SH-SY5Y (cell line): ENCODE measurements around the gene FAM89B.

Source experiments
- GATA2 ChIP-seq: IDR thresholded peaks from 2 replicates; pipeline ENCODE4 v1.6.1; 2011; ENCODE audit warnings: mild to moderate bottlenecking, low read depth, low read length
- GATA3 ChIP-seq: IDR thresholded peaks from 2 replicates; pipeline ENCODE4 v1.6.1; 2011; ENCODE audit warnings: low read depth, mild to moderate bottlenecking, low read length, moderate library complexity

The FAM89B gene

GRCh38 chr11:65584723-65585171 is 12.4 kb downstream of the FAM89B start:
- TF ChIP-seq GATA3 = no peak
- TF ChIP-seq GATA2 = no peak

- TF ChIP-seq GATA3 = no peak
- no peak for TF ChIP-seq GATA2
Observed at GRCh38 chr11:65585396-65586246, 13.3 kb downstream of the FAM89B start.

GRCh38 chr11:65586247-65586630 is 13.9 kb downstream of the FAM89B start:
- TF ChIP-seq GATA3 (no peak), GATA2 (no peak)

- TF ChIP-seq GATA3 (no peak), GATA2 (no peak)
Observed at GRCh38 chr11:65586676-65587075, 14.3 kb downstream of the FAM89B start.

- no peak for TF ChIP-seq GATA2
- TF ChIP-seq GATA3 = no peak
Observed at GRCh38 chr11:65588199-65589054, 16.1 kb downstream of the FAM89B start.

GRCh38 chr11:65589444-65590239 is 17.3 kb downstream of the FAM89B start:
- TF ChIP-seq GATA3 (no peak), GATA2 (no peak)

- TF ChIP-seq GATA2 (no peak), GATA3 (no peak)
Observed at GRCh38 chr11:65590240-65590738, 18.0 kb downstream of the FAM89B start.

GRCh38 chr11:65591939-65592857 is 19.9 kb downstream of the FAM89B start:
- TF ChIP-seq GATA3 = no peak
- TF ChIP-seq GATA2 = no peak

GRCh38 chr11:65592858-65593517 is 20.6 kb downstream of the FAM89B start:
- TF ChIP-seq GATA2 (no peak), GATA3 (no peak)

- TF ChIP-seq GATA3 (no peak), GATA2 (no peak)
Observed at GRCh38 chr11:65593518-65594414, 21.4 kb downstream of the FAM89B start.

- TF ChIP-seq GATA3 (no peak), GATA2 (no peak)
Observed at GRCh38 chr11:65595131-65595530, 22.8 kb downstream of the FAM89B start.
